Measurements from ENCODE around the gene NCAPD2. TPM values are rescaled to one million over a fixed set of nuclear protein-coding genes. Genes with fewer than 3 reads are reported as not detected.

Gene NCAPD2
- total and polyA plus RNA-seq, 3 donors from 2014 or later: 42.9 to 46.6 (median 43.1) TPM

DNA sequence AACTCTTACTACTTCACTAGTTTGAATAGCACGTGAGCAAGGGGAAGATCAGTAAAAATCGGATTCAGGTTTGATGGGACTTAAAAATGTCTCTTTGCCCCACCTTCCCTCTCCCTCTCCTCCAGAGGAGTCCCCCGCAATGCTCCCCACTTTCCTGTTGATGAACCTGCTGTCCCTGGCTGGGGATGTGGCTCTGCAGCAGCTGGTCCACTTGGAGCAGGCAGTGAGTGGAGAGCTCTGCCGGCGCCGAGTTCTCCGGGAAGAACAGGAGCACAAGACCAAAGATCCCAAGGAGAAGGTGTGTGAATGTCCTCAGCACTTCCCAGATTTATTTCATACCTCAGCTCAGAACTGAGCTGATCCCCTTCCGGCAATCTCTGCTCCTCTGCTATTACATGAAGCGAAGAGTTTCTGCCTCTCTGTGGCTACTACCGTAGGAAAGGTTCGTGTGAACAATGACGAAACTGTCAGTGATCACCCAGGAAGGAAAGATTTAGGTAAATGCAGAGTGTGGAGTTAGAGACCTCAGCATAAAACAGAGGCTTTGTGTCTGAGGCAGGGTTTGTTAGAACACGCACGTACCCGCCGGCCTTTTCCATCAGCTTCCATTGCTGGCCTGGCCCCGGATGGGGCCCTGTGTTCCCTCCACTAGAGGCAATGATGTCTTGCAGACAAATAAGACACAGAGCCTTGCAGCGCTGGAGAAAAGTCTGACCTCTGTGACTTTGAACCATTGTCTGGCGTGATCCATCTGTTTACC, 33.0 kb downstream of the NCAPD2 start:
- no peak for DNase-seq
- no peak overlapping the region for H3K4me3 ChIP-seq
- intact Hi-C loops (cut with DNase I; ENCODE audit: low total_unique reads): no loop called here
- H3K4me1 ChIP-seq: peaks cover 3% of the 10 kb centered on the region
- H3K27me3 ChIP-seq: no peaks in the 10 kb centered on the region
- TF ChIP-seq, protein P1, sequence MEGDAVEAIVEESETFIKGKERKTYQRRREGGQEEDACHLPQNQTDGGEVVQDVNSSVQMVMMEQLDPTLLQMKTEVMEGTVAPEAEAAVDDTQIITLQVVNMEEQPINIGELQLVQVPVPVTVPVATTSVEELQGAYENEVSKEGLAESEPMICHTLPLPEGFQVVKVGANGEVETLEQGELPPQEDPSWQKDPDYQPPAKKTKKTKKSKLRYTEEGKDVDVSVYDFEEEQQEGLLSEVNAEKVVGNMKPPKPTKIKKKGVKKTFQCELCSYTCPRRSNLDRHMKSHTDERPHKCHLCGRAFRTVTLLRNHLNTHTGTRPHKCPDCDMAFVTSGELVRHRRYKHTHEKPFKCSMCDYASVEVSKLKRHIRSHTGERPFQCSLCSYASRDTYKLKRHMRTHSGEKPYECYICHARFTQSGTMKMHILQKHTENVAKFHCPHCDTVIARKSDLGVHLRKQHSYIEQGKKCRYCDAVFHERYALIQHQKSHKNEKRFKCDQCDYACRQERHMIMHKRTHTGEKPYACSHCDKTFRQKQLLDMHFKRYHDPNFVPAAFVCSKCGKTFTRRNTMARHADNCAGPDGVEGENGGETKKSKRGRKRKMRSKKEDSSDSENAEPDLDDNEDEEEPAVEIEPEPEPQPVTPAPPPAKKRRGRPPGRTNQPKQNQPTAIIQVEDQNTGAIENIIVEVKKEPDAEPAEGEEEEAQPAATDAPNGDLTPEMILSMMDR (IDR thresholded peaks at IDR 0.05): no peak
- no peak for TF ChIP-seq POLR2A (IDR thresholded peaks at IDR 0.05)
- WGBS, 2 donors: 86 to 91% methylated on average over 18 to 19 of the region's 19 CpGs
- H3K9me3 ChIP-seq: no peaks in the 10 kb centered on the region
- H3K27ac ChIP-seq: no peak overlapping the region
- peaks cover 5% of the 10 kb centered on the region for H3K36me3 ChIP-seq (ENCODE audit: low read depth, missing control alignments)

DNA sequence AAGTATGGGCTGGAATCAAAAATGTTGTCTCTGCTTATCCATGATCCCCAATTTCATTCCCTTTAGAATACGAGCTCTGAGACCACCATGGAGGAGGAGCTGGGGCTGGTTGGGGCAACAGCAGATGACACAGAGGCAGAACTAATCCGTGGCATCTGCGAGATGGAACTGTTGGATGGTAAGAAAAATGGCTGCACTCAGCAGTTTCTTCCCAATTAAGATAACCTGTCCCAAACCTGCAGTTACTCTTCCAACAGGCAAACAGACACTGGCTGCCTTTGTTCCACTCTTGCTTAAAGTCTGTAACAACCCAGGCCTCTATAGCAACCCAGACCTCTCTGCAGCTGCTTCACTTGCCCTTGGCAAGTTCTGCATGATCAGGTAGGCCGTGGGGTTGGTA, 33.8 kb downstream of the NCAPD2 start:
- H3K4me1 ChIP-seq: peaks cover 10% of the 10 kb centered on the region
- no peak overlapping the region for H3K4me3 ChIP-seq
- H3K36me3 ChIP-seq (ENCODE audit: low read depth, missing control alignments): peaks cover 5% of the 10 kb centered on the region
- no peak for TF ChIP-seq POLR2A (IDR thresholded peaks at IDR 0.05)
- TF ChIP-seq, protein P1 (IDR thresholded peaks at IDR 0.05): no peak
- no peak for DNase-seq
- no peak overlapping the region for H3K27ac ChIP-seq
- no peaks in the 10 kb centered on the region for H3K9me3 ChIP-seq
- WGBS, 2 donors: 85 to 92% methylated on average over 4 of the region's 4 CpGs
- no peaks in the 10 kb centered on the region for H3K27me3 ChIP-seq
- intact Hi-C loops (cut with DNase I; ENCODE audit: low total_unique reads): no loop called here

DNA sequence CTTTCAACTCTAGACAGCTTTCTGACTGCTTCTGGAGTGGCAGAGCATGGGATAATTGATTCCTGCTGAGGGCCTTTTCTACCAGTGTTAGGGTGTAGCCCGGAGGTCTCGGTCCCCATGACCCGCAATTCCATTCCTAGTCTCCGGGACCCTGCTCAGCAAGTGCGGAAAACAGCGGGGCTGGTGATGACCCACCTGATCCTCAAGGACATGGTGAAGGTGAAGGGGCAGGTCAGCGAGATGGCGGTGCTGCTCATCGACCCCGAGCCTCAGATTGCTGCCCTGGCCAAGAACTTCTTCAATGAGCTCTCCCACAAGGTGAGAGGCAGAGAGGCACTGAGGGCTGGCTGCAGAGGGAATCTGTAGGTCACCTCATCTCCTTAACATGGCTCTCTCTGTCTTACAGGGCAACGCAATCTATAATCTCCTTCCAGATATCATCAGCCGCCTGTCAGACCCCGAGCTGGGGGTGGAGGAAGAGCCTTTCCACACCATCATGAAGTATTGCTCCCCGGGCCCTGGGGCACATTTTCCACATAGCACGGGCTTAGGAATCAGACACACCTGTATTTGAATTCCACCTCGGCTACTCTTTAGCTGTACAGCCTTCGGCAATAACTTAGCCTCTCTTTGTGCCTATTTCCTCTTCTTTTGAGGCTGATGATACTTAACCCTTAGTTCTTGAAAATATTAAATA, 34.8 kb downstream of the NCAPD2 start:
- no peak overlapping the region for H3K27ac ChIP-seq
- no peak for DNase-seq
- H3K4me1 ChIP-seq: peaks cover 18% of the 10 kb centered on the region
- H3K4me3 ChIP-seq: no peak overlapping the region
- 86 to 89% methylated on average over 17 of the region's 17 CpGs for WGBS, 2 donors
- intact Hi-C loops (cut with DNase I; ENCODE audit: low total_unique reads): no loop called here
- H3K27me3 ChIP-seq: no peaks in the 10 kb centered on the region
- no peak for TF ChIP-seq POLR2A (IDR thresholded peaks at IDR 0.05)
- TF ChIP-seq, protein P1 (IDR thresholded peaks at IDR 0.05): no peak
- H3K36me3 ChIP-seq (ENCODE audit: low read depth, missing control alignments): peaks cover 5% of the 10 kb centered on the region
- H3K9me3 ChIP-seq: no peaks in the 10 kb centered on the region

DNA sequence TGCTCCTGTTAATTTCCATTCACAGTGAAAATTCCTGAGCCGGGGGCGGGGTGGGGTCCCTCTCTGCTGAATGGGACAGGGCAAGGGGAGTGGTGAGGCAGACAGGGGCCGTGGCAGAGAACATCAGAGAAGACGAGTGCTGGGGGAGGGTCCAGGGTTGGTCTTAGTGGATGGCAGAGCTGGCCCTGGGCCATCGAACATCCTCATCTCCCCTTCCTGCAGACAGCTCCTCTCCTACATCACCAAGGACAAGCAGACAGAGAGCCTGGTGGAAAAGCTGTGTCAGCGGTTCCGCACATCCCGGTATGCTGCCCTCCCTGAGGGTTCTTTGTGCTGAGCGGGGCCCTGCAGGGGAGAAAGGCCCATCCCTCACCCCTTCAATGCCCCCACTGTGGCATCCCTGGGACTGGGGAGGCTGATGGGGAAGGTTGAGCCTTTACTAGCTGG, 35.4 kb downstream of the NCAPD2 start:
- intact Hi-C loops (cut with DNase I; ENCODE audit: low total_unique reads): no loop called here
- TF ChIP-seq POLR2A (IDR thresholded peaks at IDR 0.05): no peak
- TF ChIP-seq, protein P1 (IDR thresholded peaks at IDR 0.05): no peak
- WGBS, 2 donors: 79 to 86% methylated on average over 9 of the region's 9 CpGs
- Histone ChIP-seq H3K4me1 (peaks cover 18% of the 10 kb centered on the region), H3K36me3 (ENCODE audit: low read depth, missing control alignments) (peaks cover 5% of the 10 kb centered on the region), H3K27me3 (no peaks in the 10 kb centered on the region), H3K27ac (no peak overlapping the region), H3K9me3 (no peaks in the 10 kb centered on the region), H3K4me3 (no peak overlapping the region)
- no peak for DNase-seq
